K562 (cell line): ENCODE measurements around the gene ZNF362.

ENCODE experiments used
- CREB1 ChIP-seq, 2 experiments: sonication (generic) in 1 of 2; formaldehyde crosslinking in 1 of 2; IDR thresholded peaks; 2 replicates each; pipeline versions ENCODE4 v1.6.1 to v1.8.0; 2012 to 2022; ENCODE audit warnings: inconsistent platforms in 1 of 2, mild to moderate bottlenecking in 1 of 2, missing genetic modification reagents in 1 of 2, moderate library complexity in 1 of 2
- CTCF ChIP-seq, 3 experiments: IDR thresholded peaks in 2 of 3; conservative IDR thresholded peaks in 1 of 3; 2 replicates each; pipeline ENCODE4 v1.5.1; 2011 to 2012; ENCODE audit warnings: low read length in 3 of 3, mild to moderate bottlenecking in 3 of 3, control low read depth in 2 of 3, improper control_type of control experiment in 1 of 3, inconsistent platforms in 1 of 3, low read depth in 1 of 3, mixed read lengths in 1 of 3, moderate library complexity in 1 of 3; ENCODE audit not compliant: insufficient read depth in 2 of 3
- E4F1 ChIP-seq: fragments of 250-450 bp; sonication (Bioruptor Pico); IDR thresholded peaks from 2 replicates; pipeline ENCODE4 v1.5.0; 2021; ENCODE audit warnings: mild to moderate bottlenecking, borderline replicate concordance
- ETV5 ChIP-seq: sonication (generic); formaldehyde crosslinking; IDR thresholded peaks from 2 replicates; pipeline ENCODE4 v1.4.0; 2020; ENCODE audit warnings: low read depth, mild to moderate bottlenecking, missing genetic modification reagents
- PHF8 ChIP-seq: fragments of 200-600 bp; sonication (generic); IDR thresholded peaks from 2 replicates; pipeline ENCODE4 v1.6.1; 2012; ENCODE audit warnings: mixed run types, mild to moderate bottlenecking, inconsistent platforms, low read length, moderate library complexity, borderline replicate concordance
- SUPT5H ChIP-seq: fragments of 450-650 bp; IDR thresholded peaks from 2 replicates; pipeline ENCODE4 v1.6.1; 2016

GRCh38 chr1:33299461-33300155 is 43.3 kb downstream of the ZNF362 start:
- TF ChIP-seq SUPT5H (no peak), CTCF (IDR thresholded peaks at IDR 0.05 in 2 of 3, conservative IDR thresholded peaks at IDR 0.05 in 1 of 3; ENCODE audit: insufficient read depth in 2 of 3, low read depth in 1 of 3, low read length in 3 of 3) (no peak), CREB1 (IDR thresholded peaks at IDR 0.05) (no peak), CREB1 (CRISPR knock-in tag; IDR thresholded peaks at IDR 0.05) (no peak), E4F1 (CRISPR knock-in tag) (no peak), ETV5 (CRISPR knock-in tag) (no peak), PHF8 (no peak)
